Measurements from ENCODE around the gene CLIC2. TPM values are rescaled to one million over a fixed set of nuclear protein-coding genes. Genes with fewer than 3 reads are reported as not detected.
"Not testable (repeated sequence)": the region's sequence is repeated elsewhere in the genome, so short reads cannot be mapped to it uniquely, and the experiment has no call there.

CLIC2 gene
- total and polyA plus RNA-seq, 2 donors, result 13.6 to 14.4 TPM

DNA sequence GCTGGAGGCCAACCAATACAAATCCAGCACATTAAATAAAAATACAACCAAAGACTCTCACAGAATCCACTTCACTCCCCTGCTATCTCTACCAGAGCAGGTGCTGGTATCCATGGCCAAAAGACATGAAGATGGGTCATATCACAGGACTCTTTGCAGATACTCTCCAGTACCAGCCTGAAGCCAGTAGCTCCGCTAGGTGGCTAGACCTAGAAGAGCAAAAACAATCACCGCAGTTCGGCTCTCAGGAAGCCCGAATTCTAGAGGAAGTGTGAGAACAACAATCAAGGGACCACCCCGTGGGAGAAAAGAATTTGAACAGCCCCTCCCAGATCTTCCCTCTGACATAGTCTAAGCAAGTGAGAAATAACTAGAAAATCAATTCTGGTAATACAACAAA lies 20.2 kb downstream of the CLIC2 start:
- no peaks in the 10 kb centered on the region for H3K4me1 ChIP-seq (ENCODE audit: insufficient read depth)
- H3K27ac ChIP-seq (ENCODE audit: low read depth), result no peak overlapping the region
- 66% methylated on average over 5 of the region's 5 CpGs for WGBS

DNA sequence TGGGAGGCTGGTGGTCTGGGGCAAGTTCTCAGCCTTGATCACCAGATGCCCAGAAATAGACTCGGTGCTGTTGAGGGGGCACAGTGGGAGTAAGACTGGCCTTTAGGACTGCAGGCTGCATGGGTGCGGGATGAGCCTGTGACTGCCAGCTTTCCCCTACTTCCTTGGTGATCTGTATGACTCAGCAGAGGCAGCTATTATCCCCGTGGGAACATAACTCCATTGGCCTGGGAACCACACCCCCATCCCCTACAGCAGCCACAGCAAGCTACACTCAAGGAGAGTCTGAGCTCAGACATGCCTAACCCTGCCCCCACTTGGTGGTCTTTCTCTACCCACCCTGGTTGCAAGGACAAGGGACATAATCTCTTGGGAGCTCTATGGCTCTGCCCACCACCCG lies 20.6 kb downstream of the CLIC2 start:
- H3K4me1 ChIP-seq (ENCODE audit: insufficient read depth), result no peaks in the 10 kb centered on the region
- WGBS, result 82% methylated on average over 4 of the region's 4 CpGs
- no peak for DNase-seq (ENCODE audit: extremely low spot score)
- no peak overlapping the region for H3K27ac ChIP-seq (ENCODE audit: low read depth)
- H3K36me3 ChIP-seq (ENCODE audit: insufficient read depth), result no peaks in the 10 kb centered on the region
- no peak overlapping the region for H3K4me3 ChIP-seq (ENCODE audit: low read depth, low read length)

More for the DNA sequence above, 20.2 kb downstream of the CLIC2 start:
- Histone ChIP-seq H3K36me3 (ENCODE audit: insufficient read depth) (no peaks in the 10 kb centered on the region), H3K4me3 (ENCODE audit: low read depth, low read length) (no peak overlapping the region)
- no peak for DNase-seq (ENCODE audit: extremely low spot score)

DNA sequence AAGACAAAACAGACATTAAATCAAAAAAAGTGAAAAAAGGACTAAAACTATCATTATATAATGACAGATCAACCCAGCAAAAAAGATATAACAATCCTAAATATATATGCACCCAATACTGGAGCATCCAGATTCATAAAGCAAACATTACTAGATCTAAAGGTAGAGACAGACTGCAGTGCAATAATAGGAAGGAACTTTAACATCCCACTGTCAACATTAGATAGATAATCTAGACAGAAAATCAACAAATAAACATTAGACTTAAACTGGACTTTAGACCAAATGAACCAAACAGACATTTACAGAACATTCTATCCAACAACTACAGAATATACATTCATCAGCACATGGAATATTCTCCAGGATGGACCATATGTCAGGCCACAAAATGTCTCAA lies 40.6 kb downstream of the CLIC2 start:
- peaks cover 2% of the 10 kb centered on the region for H3K36me3 ChIP-seq (ENCODE audit: insufficient read depth)
- H3K4me1 ChIP-seq (ENCODE audit: insufficient read depth), result no peaks in the 10 kb centered on the region
- no peak overlapping the region for H3K4me3 ChIP-seq (ENCODE audit: low read depth, low read length)
- no peak overlapping the region for H3K27ac ChIP-seq (ENCODE audit: low read depth)
- no peak for DNase-seq (ENCODE audit: extremely low spot score)

DNA sequence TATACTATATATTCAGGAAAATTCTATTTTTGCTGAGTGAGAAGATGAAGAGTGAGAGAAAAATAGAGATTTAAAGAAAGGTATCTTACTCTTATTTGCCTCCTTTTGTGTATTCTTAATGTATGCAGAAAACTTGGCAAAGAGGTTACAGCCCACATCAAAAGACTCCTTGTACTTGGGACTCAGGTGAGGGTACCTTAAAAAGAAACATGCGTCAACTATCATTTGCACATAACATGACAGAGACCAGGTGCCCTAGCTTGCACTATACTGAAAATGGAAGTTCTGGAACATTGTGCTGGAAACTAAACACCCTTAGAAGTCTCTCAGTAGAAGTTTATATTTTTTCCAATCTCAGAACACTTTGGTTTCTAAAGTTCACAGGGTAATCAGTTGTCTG lies 54.5 kb downstream of the CLIC2 start:
- Histone ChIP-seq H3K27ac (ENCODE audit: low read depth) (no peak overlapping the region), H3K36me3 (ENCODE audit: insufficient read depth) (no peaks in the 10 kb centered on the region), H3K4me3 (ENCODE audit: low read depth, low read length) (no peak overlapping the region), H3K4me1 (ENCODE audit: insufficient read depth) (no peaks in the 10 kb centered on the region)
- 93% methylated on average over 1 of the region's 1 CpG for WGBS
- no peak for DNase-seq (ENCODE audit: extremely low spot score)

DNA sequence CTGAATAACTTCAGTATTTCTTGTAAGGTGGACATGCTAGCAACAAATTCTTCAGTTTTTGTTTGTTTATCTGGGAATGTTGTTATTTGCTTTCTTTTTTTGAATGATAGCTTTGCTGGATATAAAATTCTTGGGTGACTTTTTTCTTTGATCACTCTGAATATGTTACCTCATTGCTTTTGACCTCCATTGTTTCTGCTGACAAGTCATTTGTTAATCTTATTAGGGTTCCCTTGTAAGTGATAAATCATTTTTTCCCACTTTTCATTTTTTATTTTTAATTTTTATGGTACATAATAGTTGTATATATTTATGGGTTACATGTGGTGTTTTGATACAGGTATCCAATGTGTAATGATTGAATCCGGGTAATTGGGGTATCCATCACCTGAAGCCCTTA lies 63.4 kb downstream of the CLIC2 start:
- Histone ChIP-seq H3K4me3 (ENCODE audit: low read depth, low read length) (no peak overlapping the region), H3K27ac (ENCODE audit: low read depth) (no peak overlapping the region), H3K36me3 (ENCODE audit: insufficient read depth) (no peaks in the 10 kb centered on the region), H3K4me1 (ENCODE audit: insufficient read depth) (no peaks in the 10 kb centered on the region)
- 94% methylated on average over 1 of the region's 1 CpG for WGBS
- DNase-seq (ENCODE audit: extremely low spot score), result no peak

DNA sequence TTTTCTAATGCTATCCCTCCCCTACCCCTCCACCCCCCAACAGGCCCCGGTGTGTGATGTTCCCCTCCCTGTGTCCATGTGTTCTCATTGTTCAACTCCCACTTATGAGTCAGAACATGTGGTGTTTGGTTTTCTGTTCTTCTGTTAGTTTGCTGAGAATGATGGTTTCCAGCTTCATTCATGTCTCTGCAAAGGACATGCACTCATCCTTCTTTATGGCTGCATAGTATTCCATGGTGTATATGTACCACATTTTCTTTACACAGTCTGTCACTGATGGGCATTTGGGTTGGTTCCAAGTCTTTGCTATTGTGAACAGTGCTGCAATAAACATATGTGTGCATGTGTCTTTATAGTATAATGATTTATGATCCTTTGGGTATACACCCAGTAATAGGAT lies 66.4 kb downstream of the CLIC2 start:
- H3K4me1 ChIP-seq (ENCODE audit: insufficient read depth); H3K27ac ChIP-seq (ENCODE audit: low read depth); H3K4me3 ChIP-seq (ENCODE audit: low read depth, low read length); DNase-seq (ENCODE audit: extremely low spot score); H3K36me3 ChIP-seq (ENCODE audit: insufficient read depth): not testable (repeated sequence)
- 77% methylated on average over 1 of the region's 1 CpG for WGBS

DNA sequence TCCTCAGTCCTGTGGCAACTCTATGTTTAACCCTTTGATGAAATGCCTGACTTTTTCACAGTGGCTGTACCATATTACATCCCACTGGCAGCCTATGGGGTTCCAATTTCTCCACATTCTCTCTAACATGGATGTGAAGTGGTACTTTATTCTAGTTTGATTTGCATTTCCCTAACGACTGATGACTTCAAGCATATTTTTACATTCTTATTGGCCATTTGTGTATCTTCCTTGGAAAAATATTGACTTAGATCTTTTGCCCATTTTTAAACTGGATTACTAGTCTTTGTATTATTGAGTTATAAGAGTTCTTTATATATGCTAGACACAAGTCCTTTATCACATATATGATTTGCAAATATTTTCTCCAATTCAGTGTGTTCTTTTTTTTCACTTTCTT lies 68.0 kb downstream of the CLIC2 start:
- H3K36me3 ChIP-seq (ENCODE audit: insufficient read depth), result no peaks in the 10 kb centered on the region
- H3K4me1 ChIP-seq (ENCODE audit: insufficient read depth), result no peaks in the 10 kb centered on the region
- DNase-seq (ENCODE audit: extremely low spot score), result no peak
- H3K4me3 ChIP-seq (ENCODE audit: low read depth, low read length), result no peak overlapping the region
- 92% methylated on average over 1 of the region's 1 CpG for WGBS
- H3K27ac ChIP-seq (ENCODE audit: low read depth), result no peak overlapping the region

DNA sequence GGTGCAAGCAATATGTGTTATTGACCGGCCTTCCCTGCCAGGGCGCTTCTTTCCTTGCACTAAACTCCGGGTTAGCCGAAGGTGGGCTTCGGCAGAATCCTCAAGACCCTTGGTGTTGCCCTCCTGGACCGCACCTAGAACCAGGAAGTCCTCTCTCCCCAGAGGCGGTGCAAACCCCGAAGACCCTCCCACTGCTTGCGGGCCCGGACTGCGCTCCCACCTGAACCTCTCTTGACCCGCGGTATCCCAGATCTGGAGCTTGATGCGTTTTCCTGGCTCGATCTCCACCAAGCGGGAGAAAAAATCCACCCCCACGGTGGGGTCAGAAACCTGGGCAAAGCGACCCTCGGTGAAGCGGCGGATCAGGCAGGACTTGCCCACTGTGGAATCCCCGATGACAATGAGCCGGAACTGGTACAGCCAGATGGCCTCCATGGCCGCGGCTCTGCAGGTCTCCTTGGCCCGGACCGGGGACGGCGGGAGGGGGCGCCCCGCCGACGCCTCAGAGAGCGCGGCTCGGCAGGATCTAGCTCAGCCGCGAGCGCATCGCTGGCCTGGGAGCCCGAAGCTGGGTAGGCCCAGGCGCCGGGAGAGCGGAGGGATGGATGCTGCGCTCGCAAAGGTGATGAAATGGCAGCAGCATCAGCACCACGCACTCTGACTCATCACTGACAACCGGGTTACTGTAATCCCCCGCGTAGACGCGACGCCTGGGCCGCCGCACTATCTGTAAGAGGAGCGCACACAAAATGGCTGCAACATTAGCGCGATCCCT lies 70.4 kb downstream of the CLIC2 start, which contains the start of gene RAB39B:
Gene RAB39B (minus strand): TSS at position 638 of the 775 bp plus-strand sequence. CDS start 203 bp downstream, at position 435.
- no peaks in the 10 kb centered on the region for H3K36me3 ChIP-seq (ENCODE audit: insufficient read depth)
- no peak within 1 kb of the TSS for H3K27ac ChIP-seq (ENCODE audit: low read depth)
- DNase-seq (ENCODE audit: extremely low spot score), result peak; percentile 14
- H3K4me1 ChIP-seq (ENCODE audit: insufficient read depth), result no peaks in the 10 kb centered on the region
- WGBS, result 2% methylated on average over 57 of the region's 58 CpGs
- peak within 1 kb of the TSS; percentile 37 for H3K4me3 ChIP-seq (ENCODE audit: low read depth, low read length)

DNA sequence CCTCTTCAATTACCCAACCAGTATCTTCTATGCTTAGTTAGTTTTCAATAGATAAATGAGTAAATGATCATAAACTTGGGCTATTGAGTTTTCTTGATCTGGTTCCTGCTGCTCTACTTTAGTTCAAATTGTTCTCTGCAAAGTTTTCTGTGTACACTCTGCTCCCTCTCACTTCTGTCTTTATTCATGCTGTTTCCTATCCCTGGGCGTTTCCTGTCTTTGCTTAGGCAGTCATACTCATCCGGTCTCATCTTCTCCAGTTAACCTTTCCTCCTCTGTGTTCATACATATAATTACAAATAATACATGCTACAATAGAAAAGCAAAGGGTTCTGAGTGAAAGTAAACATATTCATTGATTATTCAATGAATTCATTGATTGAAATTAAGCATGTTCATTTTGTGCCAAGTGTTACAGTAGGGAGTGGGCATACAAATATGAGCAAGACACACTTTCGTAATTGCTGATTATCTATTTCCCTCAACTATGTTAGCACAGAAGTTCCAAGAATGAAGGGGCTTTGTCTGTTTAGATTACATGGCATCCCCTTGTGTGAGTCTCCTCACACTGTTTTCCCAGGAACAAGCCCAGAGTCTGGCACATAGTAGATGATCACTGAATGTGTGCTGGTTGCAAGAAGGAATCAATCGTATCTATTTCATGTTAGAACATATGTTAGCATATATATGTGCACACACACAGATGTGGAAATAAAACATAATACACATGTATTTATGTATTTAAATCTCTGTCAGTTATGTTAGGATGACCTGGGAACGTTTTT lies 71.3 kb downstream of the CLIC2 start:
- no peak overlapping the region for H3K4me3 ChIP-seq (ENCODE audit: low read depth, low read length)
- no peaks in the 10 kb centered on the region for H3K36me3 ChIP-seq (ENCODE audit: insufficient read depth)
- WGBS, result 38% methylated on average over 5 of the region's 5 CpGs

DNA sequence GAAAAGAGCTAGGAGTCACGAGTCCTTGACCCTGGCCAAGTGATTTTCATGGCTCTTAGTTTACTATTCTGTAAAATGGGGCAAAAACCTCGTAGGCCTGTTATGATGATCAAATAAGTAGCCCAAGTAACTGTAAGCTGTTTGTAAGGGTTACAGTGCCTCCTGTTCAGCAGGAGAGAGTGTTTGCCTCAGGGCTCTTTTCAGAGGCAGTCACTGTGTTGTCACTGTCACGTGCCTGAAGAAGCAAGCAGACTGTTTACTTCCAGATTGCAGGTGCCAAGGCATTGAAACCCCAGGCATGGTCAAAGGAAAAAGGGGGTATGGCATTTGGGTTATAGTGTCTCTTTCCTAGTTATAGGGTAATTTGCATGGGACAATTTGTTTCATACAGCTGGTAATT lies 74.7 kb downstream of the CLIC2 start:
- no peak for DNase-seq (ENCODE audit: extremely low spot score)
- Histone ChIP-seq H3K36me3 (ENCODE audit: insufficient read depth) (no peaks in the 10 kb centered on the region), H3K27ac (ENCODE audit: low read depth) (no peak overlapping the region), H3K4me1 (ENCODE audit: insufficient read depth) (no peaks in the 10 kb centered on the region), H3K4me3 (ENCODE audit: low read depth, low read length) (no peak overlapping the region)
- WGBS, result 70% methylated on average over 3 of the region's 3 CpGs

More for the DNA sequence above, 71.3 kb downstream of the CLIC2 start:
- H3K4me1 ChIP-seq (ENCODE audit: insufficient read depth), result no peaks in the 10 kb centered on the region
- H3K27ac ChIP-seq (ENCODE audit: low read depth), result no peak overlapping the region
- no peak for DNase-seq (ENCODE audit: extremely low spot score)

DNA sequence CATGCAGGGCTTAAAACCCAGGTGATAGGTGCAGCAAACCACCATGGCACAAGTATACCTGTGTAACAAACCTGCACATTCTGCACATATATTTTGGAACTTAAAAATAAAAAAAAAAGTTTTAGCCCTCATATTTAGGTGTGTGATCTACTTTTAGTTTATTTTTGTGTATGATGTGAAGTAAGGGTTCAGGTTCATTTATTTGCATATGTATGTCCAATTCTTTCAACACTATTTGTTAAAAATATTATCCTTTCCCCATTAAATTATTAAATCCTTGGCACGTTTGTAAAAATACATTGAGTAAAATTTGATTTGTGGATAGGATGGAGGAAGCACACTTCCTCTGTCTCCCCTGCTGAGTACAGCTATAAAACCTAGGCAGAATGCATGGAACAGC lies 83.0 kb downstream of the CLIC2 start:
- no peaks in the 10 kb centered on the region for H3K4me1 ChIP-seq (ENCODE audit: insufficient read depth)
- H3K36me3 ChIP-seq (ENCODE audit: insufficient read depth), result no peaks in the 10 kb centered on the region
- 51% methylated on average over 1 of the region's 1 CpG for WGBS

DNA sequence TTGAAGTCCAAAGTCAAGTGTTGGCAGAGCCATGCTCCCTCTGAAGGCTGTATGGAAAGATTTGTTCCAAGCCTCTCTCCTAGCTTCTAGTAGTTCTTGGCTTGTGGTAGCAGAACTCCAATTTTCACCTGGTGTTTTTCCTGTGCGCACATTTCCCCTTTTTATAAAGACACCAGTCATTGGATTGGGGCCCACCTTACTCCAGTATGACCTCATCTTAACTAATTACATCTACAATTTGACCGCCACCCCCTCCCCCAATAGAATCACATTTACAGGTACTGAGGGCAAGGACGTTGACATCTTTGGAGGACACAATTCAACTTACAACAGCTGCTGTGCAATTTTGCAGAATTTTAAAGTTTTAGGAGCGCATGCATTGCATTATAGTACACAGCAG lies 86.9 kb downstream of the CLIC2 start:
- no peak overlapping the region for H3K27ac ChIP-seq (ENCODE audit: low read depth)
- no peaks in the 10 kb centered on the region for H3K36me3 ChIP-seq (ENCODE audit: insufficient read depth)
- no peak for DNase-seq (ENCODE audit: extremely low spot score)
- 81% methylated on average over 4 of the region's 4 CpGs for WGBS
- no peak overlapping the region for H3K4me3 ChIP-seq (ENCODE audit: low read depth, low read length)
- H3K4me1 ChIP-seq (ENCODE audit: insufficient read depth), result no peaks in the 10 kb centered on the region

More for the DNA sequence above, 83.0 kb downstream of the CLIC2 start:
- DNase-seq (ENCODE audit: extremely low spot score), result no peak
- no peak overlapping the region for H3K4me3 ChIP-seq (ENCODE audit: low read depth, low read length)
- no peak overlapping the region for H3K27ac ChIP-seq (ENCODE audit: low read depth)

DNA sequence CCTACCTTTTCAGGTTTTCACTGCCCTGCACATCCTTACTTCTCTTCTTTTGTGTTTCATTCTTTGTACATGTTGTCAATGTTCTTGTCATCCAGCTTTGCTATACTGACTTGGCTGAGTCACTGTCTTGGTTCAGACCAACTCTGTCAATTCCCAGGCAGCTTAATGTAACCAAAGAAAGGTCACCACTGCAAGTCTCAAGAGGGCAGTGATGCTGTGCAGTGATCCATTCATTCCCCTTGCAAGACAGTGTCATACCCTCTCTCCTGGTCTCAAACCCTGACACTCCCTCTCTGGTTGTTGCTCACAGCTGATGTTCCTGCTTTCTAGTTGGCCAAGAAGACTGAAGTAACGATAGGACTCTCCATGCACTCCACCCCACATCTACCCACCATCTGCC lies 87.7 kb downstream of the CLIC2 start:
- Histone ChIP-seq H3K27ac (ENCODE audit: low read depth) (no peak overlapping the region), H3K4me1 (ENCODE audit: insufficient read depth) (no peaks in the 10 kb centered on the region), H3K36me3 (ENCODE audit: insufficient read depth) (no peaks in the 10 kb centered on the region), H3K4me3 (ENCODE audit: low read depth, low read length) (no peak overlapping the region)
- no peak for DNase-seq (ENCODE audit: extremely low spot score)
- 93% methylated on average over 1 of the region's 1 CpG for WGBS

DNA sequence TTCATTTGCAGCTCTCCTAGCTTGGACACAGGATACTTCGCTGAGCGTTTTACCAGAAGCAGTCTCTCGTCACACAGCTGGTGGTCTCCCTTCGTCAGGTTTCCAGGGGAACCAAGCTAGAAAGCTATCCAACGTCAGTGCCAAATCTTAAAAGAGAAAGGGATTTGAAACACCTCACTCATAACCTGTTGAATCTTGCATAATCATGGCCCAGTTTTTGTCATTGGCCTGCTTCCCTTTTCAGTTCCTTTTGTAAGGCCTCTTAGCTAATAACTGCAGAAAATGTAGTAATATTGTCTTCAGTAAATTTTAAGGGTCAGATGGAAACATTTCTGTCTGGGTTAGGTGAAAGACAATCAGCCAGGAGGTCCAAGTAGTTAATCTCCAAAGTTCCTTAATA lies 92.1 kb downstream of the CLIC2 start:
- Histone ChIP-seq H3K4me1 (ENCODE audit: insufficient read depth) (no peaks in the 10 kb centered on the region), H3K4me3 (ENCODE audit: low read depth, low read length) (no peak overlapping the region), H3K36me3 (ENCODE audit: insufficient read depth) (no peaks in the 10 kb centered on the region), H3K27ac (ENCODE audit: low read depth) (no peak overlapping the region)
- no peak for DNase-seq (ENCODE audit: extremely low spot score)
- WGBS, result 73% methylated on average over 5 of the region's 5 CpGs
